ENCODE data around the gene ADAMTS19. TPM values are rescaled to one million over a fixed set of nuclear protein-coding genes. Genes with fewer than 3 reads are reported as not detected.
"Not testable (repeated sequence)": the region's sequence is repeated elsewhere in the genome, so short reads cannot be mapped to it uniquely, and the experiment has no call there.

Gene ADAMTS19
- polyA plus RNA-seq, 3 donors = not detected

DNA sequence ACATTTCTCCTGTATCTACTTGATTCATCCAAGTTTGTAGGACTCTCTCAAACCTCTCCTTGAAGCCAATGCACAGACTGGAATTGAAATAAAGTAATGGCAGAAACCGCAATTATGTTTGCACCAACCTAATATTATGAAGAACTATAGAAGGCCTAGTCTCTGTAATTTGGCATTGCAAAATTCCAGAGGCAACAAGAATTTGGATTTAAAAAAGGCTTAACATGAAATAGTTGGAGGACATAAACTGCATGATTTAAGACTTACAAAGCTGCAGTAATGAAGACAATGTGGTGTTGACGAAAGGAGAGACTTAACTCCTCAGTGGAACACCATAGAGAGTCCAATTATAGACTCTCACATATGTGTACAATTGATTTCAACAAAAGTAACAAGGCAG is 170.0 kb downstream of the ADAMTS19 start:
- intact Hi-C loops (cut with micrococcal nuclease) = no loop called here
- no CpG with 5 or more reads among the region's 2 CpGs for WGBS (ENCODE audit: insufficient coverage)
- H4K20me1 ChIP-seq (ENCODE audit: insufficient read depth, low read length) = no peaks in the 10 kb centered on the region
- H3K4me1 Mint-ChIP-seq = no peaks in the 10 kb centered on the region
- H3K9me3 ChIP-seq (replicated peaks in 1 of 2; ENCODE audit: control insufficient read depth in 1 of 2, insufficient read depth in 1 of 2, low read length in 2 of 2) = no peaks in the 10 kb centered on the region
- H3K36me3 ChIP-seq (replicated peaks in 1 of 2; ENCODE audit: control insufficient read depth in 1 of 2, insufficient read depth in 2 of 2, low read length in 2 of 2) = no peaks in the 10 kb centered on the region
- no peak overlapping the region for H3K4me3 ChIP-seq (replicated peaks in 1 of 3; ENCODE audit: low read depth in 2 of 3, low read length in 3 of 3)
- no peak for DNase-seq
- no peaks in the 10 kb centered on the region for H3K27me3 ChIP-seq (ENCODE audit: control insufficient read depth in 2 of 2, insufficient read depth in 2 of 2, low read length in 2 of 2)
- no peaks in the 10 kb centered on the region for H3K79me2 ChIP-seq (ENCODE audit: insufficient read depth, low read length)
- no peaks in the 10 kb centered on the region for H3K27me3 Mint-ChIP-seq (ENCODE audit: low read depth in 3 of 3)
- no peak overlapping the region for H3K4me2 ChIP-seq (replicated peaks; ENCODE audit: extremely low read depth, low read length, poor library complexity, severe bottlenecking)
- no peaks in the 10 kb centered on the region for H3K4me1 ChIP-seq (ENCODE audit: control insufficient read depth in 1 of 2, insufficient read depth in 2 of 2, low read length in 2 of 2)
- no peak overlapping the region for H2AFZ ChIP-seq (ENCODE audit: insufficient read depth, low read depth, low read length, poor library complexity, severe bottlenecking)
- TF ChIP-seq, protein P1, sequence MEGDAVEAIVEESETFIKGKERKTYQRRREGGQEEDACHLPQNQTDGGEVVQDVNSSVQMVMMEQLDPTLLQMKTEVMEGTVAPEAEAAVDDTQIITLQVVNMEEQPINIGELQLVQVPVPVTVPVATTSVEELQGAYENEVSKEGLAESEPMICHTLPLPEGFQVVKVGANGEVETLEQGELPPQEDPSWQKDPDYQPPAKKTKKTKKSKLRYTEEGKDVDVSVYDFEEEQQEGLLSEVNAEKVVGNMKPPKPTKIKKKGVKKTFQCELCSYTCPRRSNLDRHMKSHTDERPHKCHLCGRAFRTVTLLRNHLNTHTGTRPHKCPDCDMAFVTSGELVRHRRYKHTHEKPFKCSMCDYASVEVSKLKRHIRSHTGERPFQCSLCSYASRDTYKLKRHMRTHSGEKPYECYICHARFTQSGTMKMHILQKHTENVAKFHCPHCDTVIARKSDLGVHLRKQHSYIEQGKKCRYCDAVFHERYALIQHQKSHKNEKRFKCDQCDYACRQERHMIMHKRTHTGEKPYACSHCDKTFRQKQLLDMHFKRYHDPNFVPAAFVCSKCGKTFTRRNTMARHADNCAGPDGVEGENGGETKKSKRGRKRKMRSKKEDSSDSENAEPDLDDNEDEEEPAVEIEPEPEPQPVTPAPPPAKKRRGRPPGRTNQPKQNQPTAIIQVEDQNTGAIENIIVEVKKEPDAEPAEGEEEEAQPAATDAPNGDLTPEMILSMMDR (IDR thresholded peaks at IDR 0.05) = no peak
- H3K4me3 Mint-ChIP-seq = no peak overlapping the region
- no peak overlapping the region for H3K9ac ChIP-seq (ENCODE audit: insufficient read depth, low read length, poor library complexity, severe bottlenecking)
- no peaks in the 10 kb centered on the region for H3K36me3 Mint-ChIP-seq
- H3K27ac ChIP-seq (ENCODE audit: low read depth in 1 of 2, low read length in 2 of 2) = no peak overlapping the region
- peaks cover 0 to 5% (median 2%) of the 10 kb centered on the region in 7 donors for H3K9me3 Mint-ChIP-seq
- no peak overlapping the region for H3K27ac Mint-ChIP-seq

DNA sequence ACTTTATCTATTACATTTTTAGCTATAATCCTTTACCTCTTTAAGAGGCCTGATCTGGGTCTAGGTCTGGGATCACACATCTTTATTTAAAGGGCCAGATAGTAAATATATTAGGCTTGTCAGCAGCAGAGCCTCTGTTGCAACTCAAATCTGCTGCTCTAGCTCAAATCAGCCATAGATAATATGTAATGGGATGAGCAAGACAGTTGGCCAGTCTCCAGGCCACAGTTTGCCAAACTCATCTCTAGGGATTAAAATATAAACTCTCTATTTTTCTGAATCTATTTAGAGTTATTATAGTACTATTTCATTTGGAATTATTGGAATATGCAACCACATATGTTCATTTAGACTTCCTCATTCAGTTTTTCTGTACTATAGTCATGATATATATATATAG is 171.9 kb downstream of the ADAMTS19 start:
- H3K4me1 Mint-ChIP-seq = no peaks in the 10 kb centered on the region

DNA sequence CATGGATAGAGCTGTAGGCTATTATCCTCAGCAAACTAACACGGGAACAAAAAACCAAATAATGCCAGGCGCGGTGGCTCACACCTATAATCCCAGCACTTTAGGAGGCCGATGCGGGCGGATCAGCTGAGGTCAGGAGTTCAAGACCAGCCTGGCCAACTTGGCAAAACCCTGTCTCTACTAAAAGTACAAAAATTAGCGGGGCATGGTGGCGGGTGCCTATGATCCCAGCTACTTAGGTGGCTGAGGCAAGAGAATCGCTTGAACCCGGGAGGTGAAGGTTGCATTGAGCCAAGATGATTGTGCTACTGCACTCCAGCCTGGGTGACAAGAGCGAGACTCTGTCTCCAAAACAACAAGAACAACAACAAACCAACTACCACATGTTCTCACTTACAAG is 177.4 kb downstream of the ADAMTS19 start:
- WGBS (ENCODE audit: insufficient coverage) = 100% methylated on average over 4 of the region's 11 CpGs
- H3K79me2 ChIP-seq (ENCODE audit: insufficient read depth, low read length); H2AFZ ChIP-seq (ENCODE audit: insufficient read depth, low read depth, low read length, poor library complexity, severe bottlenecking); H3K27ac Mint-ChIP-seq; H3K9ac ChIP-seq (ENCODE audit: insufficient read depth, low read length, poor library complexity, severe bottlenecking); H3K27ac ChIP-seq (ENCODE audit: low read depth in 1 of 2, low read length in 2 of 2); intact Hi-C loops (cut with micrococcal nuclease); H3K4me1 Mint-ChIP-seq; H4K20me1 ChIP-seq (ENCODE audit: insufficient read depth, low read length); H3K36me3 Mint-ChIP-seq; H3K4me2 ChIP-seq (replicated peaks; ENCODE audit: extremely low read depth, low read length, poor library complexity, severe bottlenecking); H3K27me3 Mint-ChIP-seq (ENCODE audit: low read depth in 3 of 3); DNase-seq; H3K36me3 ChIP-seq (replicated peaks in 1 of 2; ENCODE audit: control insufficient read depth in 1 of 2, insufficient read depth in 2 of 2, low read length in 2 of 2); H3K27me3 ChIP-seq (ENCODE audit: control insufficient read depth in 2 of 2, insufficient read depth in 2 of 2, low read length in 2 of 2); H3K4me3 Mint-ChIP-seq; H3K9me3 Mint-ChIP-seq; H3K9me3 ChIP-seq (replicated peaks in 1 of 2; ENCODE audit: control insufficient read depth in 1 of 2, insufficient read depth in 1 of 2, low read length in 2 of 2); H3K4me1 ChIP-seq (ENCODE audit: control insufficient read depth in 1 of 2, insufficient read depth in 2 of 2, low read length in 2 of 2); H3K4me3 ChIP-seq (replicated peaks in 1 of 3; ENCODE audit: low read depth in 2 of 3, low read length in 3 of 3): not testable (repeated sequence)

More for the DNA sequence above, 171.9 kb downstream of the ADAMTS19 start:
- Histone ChIP-seq H3K9me3 (replicated peaks in 1 of 2; ENCODE audit: control insufficient read depth in 1 of 2, insufficient read depth in 1 of 2, low read length in 2 of 2) (no peaks in the 10 kb centered on the region), H4K20me1 (ENCODE audit: insufficient read depth, low read length) (no peaks in the 10 kb centered on the region), H3K79me2 (ENCODE audit: insufficient read depth, low read length) (no peaks in the 10 kb centered on the region), H3K4me1 (ENCODE audit: control insufficient read depth in 1 of 2, insufficient read depth in 2 of 2, low read length in 2 of 2) (no peaks in the 10 kb centered on the region), H3K4me3 (replicated peaks in 1 of 3; ENCODE audit: low read depth in 2 of 3, low read length in 3 of 3) (no peak overlapping the region), H3K4me2 (replicated peaks; ENCODE audit: extremely low read depth, low read length, poor library complexity, severe bottlenecking) (no peak overlapping the region), H3K36me3 (replicated peaks in 1 of 2; ENCODE audit: control insufficient read depth in 1 of 2, insufficient read depth in 2 of 2, low read length in 2 of 2) (no peaks in the 10 kb centered on the region), H3K27me3 (ENCODE audit: control insufficient read depth in 2 of 2, insufficient read depth in 2 of 2, low read length in 2 of 2) (no peaks in the 10 kb centered on the region), H2AFZ (ENCODE audit: insufficient read depth, low read depth, low read length, poor library complexity, severe bottlenecking) (no peak overlapping the region), H3K27ac (ENCODE audit: low read depth in 1 of 2, low read length in 2 of 2) (no peak overlapping the region), H3K9ac (ENCODE audit: insufficient read depth, low read length, poor library complexity, severe bottlenecking) (no peak overlapping the region)
- TF ChIP-seq, protein P1 (IDR thresholded peaks at IDR 0.05) = no peak
- no peaks in the 10 kb centered on the region for H3K36me3 Mint-ChIP-seq
- H3K4me3 Mint-ChIP-seq = no peak overlapping the region
- H3K27me3 Mint-ChIP-seq (ENCODE audit: low read depth in 3 of 3) = no peaks in the 10 kb centered on the region
- intact Hi-C loops (cut with micrococcal nuclease) = no loop called here
- no peak for DNase-seq
- H3K9me3 Mint-ChIP-seq = peaks cover 0 to 6% (median 3%) of the 10 kb centered on the region in 7 donors
- no peak overlapping the region for H3K27ac Mint-ChIP-seq

Measured in CD14-positive monocyte (primary cell).